Stimulated activated CD8-positive, alpha-beta memory T cell treated with anti-CD3 and anti-CD28 coated beads, Interleukin-2, amount 100 ng/mL, for 1 hour (primary cell): ENCODE data around the gene SPATS2.
"Not testable (repeated sequence)": the region's sequence is repeated elsewhere in the genome, so short reads cannot be mapped to it uniquely, and the experiment has no call there.

Experiments
- DNase-seq, 2 donors: peaks; one replicate each; pipeline ENCODE4 v3.0.0-alpha.2; 2020; ENCODE audit warnings: low read depth in 2 of 2

Gene SPATS2

DNA sequence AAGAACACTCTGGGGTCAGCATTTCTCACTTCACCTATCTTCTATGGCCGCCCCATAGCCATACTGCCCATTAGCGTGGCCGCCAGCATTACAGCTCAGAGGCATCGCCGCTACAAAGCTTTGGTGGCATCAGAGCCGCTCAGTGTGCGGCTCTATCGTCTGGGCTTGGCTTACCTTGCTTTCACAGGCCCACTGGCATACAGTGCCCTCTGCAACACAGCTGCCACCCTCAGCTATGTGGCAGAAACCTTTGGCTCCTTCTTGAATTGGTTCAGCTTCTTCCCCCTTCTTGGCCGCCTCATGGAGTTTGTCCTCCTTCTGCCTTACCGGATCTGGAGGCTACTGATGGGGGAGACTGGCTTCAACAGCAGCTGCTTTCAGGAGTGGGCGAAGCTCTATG is 18.0 kb upstream of the SPATS2 start:
- DNase-seq, result no peak

DNA sequence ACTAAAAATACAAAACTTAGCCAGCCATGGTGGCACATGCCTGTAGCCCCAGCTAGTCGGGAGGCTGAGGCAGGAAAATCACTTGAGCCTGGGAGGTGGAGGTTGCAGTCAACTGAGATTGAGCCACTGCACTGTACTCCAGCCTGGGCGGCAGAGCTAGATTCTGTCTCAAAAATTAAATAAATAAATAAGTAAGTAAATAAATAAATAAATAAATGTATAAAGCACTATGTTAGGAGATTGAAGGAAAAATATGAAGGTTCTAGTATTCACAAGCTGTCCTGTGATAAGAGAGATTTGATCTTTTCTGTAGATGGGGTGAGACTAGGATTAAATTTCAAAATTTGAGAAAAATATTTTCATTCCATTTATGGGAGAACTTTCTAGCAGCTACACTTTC is 14.9 kb upstream of the SPATS2 start:
- DNase-seq, result no peak

DNA sequence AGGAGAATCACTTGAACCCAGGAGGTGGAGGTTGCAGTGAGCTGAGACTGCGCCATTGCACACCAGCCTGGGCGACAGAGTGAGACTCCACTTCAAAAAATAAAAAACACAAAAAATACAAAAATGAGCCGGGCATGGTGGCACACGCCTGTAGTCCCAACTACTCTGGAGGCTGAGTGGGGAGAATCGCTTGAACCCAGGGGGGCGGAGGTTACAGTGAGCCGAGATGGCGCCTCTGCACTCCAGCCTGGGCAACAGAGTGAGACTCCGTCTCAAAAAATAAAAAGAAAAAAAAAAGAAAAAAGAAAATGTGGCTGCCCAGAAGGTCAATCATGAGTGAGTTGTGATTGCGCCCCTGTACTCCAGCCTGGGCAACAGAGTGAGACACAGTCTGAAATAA is 11.3 kb upstream of the SPATS2 start:
- no peak for DNase-seq

DNA sequence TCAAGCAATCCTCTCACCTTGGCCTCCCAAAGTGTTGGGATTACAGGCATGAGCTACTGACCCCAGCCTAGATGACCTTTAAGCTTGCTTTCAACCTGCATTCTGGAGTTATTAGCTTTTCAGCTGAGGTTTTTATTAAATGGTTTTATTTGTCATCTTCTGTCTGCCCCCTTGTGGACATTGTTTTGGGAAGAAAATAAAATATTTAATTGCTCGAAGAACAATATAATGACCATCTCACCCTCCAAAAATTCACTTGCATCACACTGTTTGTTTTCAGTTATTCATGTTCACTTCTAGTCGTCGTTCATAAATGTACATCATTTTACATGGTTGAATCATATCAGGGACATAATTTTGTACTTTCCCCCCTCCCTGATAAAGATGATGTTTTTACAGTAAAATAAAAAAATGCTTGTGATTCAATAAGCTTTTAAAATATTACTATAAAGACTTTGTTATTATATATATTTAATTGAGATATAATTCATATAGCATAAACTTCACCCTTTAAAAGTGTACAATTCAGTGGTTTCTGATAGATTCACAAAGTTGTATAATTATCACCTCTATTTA is 10.1 kb upstream of the SPATS2 start:
- no peak for DNase-seq

DNA sequence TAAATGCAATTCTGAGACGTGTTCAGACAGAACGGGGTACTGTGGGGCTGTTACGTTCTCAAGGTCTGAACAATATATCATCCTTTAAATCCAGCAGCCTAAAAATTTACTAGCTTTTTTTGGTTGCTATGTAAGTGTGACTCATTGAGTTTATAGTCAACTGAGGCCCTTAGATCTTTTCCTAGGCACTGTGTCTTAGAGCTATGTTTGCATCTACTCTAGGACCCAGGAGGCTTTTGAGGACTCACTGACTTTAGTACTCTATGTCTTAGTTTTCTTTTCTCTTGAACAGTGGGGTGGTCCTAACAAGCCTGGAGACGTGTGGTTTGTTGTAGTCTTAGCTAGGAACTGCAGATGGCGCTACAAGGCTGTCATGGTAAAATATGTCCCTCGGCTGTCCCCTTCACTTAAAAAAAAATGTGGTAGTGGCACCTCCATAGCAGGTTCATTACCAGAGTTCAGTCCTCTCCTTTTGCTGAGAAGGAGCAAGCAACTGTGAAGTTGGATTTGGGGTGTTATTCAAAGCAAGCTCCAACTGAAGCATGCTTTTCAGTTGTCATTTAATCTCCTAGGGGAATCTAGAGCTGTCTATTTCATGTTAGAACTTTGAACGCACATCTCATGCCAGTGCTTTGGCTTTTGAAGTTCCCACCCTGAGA is 8.7 kb upstream of the SPATS2 start:
- DNase-seq, result no peak

DNA sequence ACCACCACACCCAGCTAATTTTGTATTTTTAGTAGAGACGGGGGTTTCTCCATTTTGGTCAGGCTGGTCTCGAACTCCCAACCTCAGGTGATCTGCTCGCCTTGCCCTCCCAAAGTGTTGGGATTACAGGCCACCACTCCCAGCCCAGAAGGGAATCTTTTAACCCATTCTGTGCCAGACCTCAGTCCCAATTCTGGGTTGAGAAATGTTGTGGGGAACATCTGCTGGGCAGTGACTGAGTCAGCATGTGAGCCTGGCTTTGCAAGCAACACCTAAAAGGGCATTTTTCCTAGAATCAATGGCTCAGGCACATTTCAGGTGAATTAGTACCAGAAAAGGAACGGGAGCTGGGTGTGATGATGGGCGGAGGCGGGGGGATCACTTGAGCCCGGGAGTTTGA is 7.6 kb upstream of the SPATS2 start:
- DNase-seq, result no peak

DNA sequence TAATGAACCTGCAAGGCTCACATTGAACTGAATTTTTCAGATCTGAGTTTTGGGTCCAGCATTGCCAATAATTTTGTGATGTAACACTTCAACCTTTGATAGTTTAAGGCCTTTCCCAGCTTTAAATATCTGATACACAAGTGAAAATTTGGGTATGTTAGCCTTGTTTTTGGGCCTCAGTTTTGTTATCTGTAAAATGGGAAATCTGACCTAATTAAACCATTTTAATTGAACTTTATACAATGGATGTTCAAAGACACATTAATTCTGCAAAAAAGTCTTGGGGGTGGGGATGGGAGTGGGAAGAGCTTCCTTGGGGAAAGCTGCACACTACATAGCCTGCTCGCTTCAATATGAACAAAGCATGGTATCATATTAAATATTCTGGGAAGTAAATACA is 5.2 kb upstream of the SPATS2 start:
- no peak for DNase-seq

DNA sequence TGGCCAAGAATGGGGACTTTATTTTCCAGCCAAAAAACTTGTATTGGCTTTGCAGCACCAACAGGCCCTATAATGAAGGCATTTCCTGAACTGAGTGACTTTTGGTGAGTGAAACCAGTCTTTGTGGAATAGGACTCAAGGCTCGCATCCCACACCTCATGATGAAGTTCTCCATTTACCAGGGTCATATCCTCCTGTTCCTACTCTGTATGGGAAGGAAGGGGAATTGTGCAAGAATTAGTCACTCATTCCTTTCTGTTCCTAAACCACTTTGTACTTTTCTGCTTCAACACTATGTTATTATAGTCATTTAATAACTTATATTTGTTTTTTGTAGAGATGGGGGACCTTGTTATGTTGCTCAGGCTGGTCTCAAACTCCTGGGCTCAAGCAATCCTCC is 2.3 kb upstream of the SPATS2 start:
- DNase-seq, result no peak

DNA sequence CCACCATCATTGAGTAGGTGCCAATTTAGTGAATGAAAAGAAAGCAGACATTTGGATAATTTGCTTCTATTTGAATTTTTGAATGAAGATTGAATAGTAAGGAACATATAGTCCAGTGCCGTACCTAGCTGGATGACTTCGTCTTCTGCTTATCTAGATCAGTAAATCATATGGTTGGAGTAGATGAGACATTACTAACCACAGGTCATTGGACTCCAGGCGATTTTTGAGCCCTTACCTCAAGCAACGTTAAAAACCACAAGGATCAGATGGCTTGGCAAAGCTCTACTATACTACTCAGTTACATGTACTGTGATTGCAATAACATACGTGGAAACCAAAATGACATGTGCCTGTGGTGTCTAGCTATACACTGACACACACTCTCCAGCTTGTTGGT is 1.7 kb upstream of the SPATS2 start:
- DNase-seq, result no peak

DNA sequence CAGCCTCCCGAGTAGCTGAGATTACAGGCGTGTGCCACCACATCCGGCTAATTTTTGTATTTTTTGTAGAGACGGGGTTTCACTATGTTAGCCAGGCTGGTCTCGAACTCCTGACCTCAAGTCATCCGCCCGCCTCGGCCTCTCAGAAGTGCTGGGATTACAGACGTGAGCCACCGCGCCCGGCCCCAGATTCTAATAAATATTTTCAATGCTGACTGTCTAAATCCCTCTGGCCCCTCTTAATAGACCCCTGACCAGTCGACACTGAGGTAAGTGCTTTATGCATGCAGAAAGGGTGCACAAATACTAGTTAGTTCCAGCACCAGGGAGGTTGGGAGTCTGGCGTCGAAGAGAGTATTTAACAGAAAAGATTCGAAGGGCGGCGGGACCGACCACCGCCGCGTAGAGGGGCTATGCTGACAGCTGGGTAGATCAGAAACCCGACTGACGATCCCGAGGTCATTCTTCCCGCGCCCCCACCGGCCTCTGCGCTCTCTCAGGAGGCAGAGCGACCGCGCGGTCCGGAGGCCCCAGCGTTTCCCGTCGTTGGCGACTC is 1.1 kb upstream of the SPATS2 start:
- no peak for DNase-seq

DNA sequence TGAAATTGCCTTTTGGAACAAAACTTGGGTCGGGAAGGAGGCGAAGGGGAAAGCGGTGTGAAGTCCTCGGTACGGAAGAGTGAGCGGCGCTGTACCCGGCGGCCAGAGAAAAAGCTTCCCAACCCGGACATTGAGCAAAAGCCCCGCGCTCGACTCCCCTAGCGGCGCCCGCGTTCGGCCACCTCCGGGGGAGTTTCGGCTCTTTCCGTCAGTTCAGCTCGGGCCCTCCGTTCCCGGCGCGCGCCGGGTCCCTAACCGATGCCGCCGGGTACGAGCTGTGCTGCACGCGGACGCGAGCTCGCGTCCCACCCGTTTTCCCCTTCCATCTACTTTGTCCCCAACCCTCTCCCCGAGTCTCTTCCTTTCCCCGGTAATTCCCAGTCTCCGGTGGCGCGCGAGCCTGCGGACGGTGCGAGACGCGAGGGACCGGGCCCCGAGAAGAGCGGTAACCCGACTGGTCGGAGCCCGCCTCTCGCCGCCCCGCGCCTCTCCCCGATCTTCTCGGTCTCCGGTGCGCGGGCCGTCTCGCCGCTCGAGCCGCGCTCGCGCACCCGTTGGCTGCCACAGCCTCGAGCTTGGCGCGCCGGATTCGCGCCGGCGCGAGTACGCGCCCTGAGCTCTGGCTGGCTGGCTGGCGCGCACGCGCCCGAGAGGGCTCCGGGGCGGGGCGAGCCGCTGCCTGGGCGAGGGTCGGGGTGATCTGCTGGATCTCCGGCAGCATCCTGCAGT is 446 bp upstream of the SPATS2 start:
- peak; percentile 64 to 73 for DNase-seq

DNA sequence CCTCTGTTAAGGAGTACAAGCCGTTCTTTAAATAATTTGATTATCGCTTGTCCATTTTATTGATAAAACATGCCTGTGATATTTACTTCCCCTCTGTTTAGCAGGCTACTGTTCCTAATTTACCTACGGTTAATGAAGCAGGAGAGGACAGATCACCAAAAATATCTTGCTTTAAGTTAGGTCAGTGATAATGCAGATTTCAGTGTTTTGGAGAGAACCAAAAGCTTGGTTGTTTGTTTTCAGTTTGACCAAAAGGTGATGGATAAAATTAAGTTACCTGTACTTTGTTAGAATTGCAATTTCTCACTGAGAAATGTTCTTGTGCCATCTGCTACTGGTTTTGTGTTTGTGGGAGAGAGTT is 958 bp downstream of the SPATS2 start:
- DNase-seq, result no peak

DNA sequence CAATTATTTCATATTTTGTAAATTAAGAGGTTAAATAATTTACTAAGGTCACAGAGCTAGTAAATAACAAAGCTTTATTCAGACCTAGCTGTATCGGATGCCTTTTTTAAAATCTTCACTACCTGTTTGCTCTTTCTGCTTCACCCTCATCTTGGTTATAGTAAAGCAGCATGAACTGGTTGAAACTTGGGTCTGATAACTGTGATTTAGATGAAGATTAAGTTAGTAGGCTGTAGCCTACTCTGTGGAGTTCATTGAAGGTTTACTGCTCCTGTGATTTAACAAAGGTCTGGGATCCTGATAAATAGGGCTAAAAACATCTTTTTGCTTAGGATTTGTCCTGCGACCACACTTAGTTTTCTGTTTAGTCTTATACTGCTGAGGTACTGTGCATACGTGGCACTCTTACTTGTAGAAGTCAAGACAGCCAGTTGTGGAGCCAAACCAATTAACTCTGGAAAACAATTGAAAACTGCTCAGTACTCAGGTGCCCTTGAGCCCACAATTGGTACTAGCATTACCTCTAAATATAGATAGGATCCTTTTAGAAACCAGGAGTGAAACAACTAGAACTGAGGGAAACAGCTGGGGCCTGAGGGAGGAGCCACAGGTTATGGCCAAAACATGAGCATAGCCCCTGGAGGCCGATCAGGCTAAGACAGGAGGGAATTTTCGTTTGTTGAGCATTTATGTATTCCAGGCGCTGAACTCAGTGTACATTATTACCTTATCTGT is 2.3 kb downstream of the SPATS2 start:
- DNase-seq, result no peak

DNA sequence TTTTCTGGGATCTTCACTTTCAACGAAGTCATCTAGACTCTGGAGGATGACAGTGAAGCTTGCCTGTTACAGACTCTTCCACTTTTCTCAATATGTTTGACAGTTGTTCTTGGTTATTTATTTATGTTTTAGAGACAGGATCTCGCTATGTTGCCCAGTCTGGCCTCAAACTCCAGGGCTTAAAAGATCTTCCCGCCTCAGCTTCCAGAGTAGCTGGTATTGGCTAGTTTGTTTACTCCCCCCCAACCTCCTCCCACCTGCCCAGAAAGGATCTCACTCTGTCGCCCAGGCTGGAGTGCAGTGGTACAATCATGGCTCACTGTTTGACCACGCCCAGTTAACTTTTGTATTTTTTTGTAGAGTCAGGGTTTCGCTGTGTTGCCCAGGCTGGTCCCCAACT is 3.3 kb downstream of the SPATS2 start:
- no peak for DNase-seq

DNA sequence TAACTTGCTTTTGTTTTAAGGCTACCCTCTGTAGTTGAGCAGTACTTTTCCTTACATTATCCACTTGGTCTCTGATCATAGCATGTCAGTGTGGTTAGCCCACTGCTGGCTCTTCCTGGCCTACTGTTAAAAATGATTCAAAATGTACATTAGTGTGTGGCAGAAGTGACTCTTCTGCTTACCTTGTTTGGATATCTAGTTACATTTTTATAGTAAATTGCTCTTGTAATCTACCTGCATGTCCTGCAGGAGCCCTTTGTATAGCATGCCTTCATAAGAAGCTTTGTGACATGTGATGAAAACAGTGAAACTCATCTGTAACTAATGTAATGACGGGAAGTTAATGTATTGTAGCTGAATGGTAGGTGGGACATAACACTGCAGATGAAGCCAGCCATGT is 8.1 kb downstream of the SPATS2 start:
- DNase-seq, result no peak

DNA sequence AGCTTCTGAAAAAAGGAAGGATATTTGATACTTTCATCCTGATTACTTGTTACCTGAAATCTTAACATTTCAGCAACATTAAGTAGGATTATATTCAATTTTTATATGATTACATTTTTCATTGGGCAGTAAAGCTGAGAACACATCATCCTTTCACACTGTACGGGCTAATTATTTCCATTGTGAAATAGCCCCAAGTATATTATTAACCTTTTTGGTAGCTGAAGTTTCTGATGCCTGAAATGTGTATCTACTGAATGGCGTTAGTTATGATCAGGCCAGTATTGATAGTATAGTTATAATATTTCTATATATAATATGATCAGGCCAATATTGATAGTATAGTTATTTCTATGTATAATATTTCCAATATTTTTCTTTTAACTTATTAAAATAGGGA is 10.1 kb downstream of the SPATS2 start:
- no peak for DNase-seq

DNA sequence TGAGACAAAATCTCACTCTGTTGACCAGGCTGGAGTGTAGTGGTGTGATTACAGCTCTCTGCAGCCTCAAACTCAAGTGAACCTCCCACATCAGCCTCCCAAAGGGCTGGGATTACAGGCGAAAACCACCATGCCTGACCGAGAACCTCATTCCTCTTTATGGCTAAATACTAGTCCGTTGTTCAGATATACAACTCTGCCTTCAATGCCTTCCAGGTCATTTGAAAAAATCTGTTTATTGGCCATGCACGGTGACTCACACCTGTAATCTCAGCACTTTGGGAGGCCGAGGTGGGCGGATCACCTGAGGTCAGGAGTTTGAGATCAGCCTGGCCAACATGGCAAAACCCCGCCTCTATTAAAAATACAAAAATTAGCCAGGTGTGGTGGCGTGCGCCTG is 12.9 kb downstream of the SPATS2 start:
- DNase-seq, result not testable (repeated sequence)

DNA sequence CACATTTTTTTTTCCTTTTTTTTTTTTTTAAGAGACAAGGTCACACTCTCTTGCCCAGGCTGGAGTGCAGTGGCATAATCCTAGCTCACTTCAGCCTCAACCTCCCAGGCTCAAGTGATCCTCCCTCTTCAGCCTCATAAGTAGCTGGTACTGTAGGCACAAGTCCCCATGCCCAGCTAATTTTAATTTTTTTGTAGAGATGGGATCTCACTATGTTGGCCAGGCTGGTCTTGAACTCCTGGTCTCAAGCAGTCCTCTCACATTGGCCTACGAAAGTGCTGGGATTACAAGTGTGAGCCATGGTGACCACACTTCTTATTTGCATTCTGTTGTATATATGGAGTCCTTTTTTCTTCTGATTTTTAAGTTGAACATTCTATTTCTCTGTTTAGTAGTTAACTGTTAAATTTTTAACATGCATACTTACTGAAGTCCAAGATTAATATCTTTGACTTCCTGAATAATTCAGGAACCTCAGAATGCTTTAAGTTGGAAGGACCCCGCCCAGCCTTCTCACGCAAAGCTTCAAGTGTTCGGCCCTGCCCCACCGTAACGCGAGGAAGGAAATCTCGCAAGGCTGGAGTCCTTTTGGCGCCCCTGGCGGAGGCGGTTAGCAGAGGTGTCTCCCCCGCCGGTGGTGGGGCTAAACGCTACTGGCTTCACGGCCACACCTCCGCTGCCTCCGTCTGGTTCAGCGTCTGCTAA is 21.6 kb downstream of the SPATS2 start:
- peak; percentile 42 to 51 for DNase-seq

DNA sequence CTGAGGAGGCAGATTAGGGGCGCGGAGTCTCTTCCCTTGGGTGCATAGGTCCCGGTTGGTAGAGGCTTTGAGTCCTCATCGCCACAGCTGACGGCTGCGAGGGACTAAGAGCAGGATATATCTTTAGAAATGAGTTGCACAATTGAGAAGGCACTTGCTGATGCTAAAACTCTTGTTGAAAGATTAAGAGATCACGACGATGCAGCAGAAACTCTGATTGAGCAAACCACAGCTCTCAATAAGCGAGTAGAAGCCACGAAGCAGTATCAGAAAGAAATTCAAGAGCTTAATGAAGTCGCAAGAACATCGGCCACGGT is 22.1 kb downstream of the SPATS2 start:
- DNase-seq, result no peak

DNA sequence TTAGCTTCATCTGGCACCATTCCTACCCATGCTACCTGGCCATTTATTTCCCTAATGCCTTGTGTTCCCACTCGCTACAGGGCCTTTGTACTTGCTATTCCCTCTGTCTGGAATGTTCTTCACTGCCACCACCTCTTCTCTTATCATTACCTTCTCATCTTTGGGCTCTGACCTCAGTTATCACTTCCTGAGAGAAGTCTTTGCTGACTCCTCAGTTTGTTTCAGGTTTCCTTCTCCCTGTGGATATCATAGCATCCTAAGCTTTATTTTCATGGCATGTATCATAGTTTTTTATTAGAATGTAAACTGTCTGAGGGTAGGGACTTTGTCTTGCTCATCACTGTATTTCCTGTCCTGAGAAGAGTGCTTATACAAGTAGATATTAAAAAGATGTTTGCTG is 29.7 kb downstream of the SPATS2 start:
- DNase-seq, result no peak

DNA sequence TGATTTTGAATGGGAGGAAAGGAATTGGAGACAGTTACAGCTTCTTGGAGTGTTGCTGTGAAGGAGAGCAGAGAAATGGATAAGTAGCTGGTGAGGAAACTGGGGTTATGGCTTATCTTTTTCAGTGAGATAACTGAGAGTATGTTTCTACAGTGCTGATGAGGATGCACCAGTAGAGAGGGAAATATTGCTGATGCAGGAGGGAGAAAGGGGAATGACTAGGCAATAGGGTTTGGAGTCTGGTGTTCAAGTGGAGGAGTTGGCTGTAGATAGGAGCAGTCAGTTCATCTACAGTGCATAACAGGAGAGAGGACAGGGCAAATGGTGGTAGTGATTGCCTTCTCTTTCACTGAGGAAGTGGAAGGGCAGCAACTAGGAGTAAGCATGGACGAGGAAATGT is 33.0 kb downstream of the SPATS2 start:
- no peak for DNase-seq

DNA sequence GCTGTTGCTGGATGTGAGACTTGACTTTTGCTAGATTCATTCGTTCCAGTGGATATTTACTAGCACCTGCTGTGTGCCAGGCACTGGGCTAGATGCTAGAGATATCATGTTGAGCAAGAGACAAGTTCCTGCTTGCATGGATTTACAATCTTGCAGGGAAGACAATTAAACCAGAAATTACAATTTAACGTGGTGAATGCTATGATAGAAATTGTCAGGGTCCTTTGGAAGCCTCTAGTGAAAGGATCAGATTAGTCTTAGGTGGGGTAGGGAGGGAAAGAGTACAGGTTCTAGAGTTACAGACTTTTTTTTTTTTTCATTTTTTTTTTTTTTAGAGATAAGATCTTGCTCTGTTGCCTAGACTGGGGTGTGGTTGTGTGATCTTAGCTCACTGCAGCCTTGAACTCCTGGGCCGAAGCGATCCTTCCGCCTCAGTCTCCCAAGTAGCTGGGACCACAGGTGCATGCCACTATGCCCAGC is 36.7 kb downstream of the SPATS2 start:
- no peak for DNase-seq
